Fibroblast of lung (primary cell): ENCODE data around the gene LGALS7B. TPM values are rescaled to one million over a fixed set of nuclear protein-coding genes. Genes with fewer than 3 reads are reported as not detected.
"Not testable (repeated sequence)": the region's sequence is repeated elsewhere in the genome, so short reads cannot be mapped to it uniquely, and the experiment has no call there.

Source experiments
- DNase-seq, 2 donors: peaks; one replicate each; pipeline versions ENCODE4 v3.0.0 to v3.0.0-alpha.2; 2010; ENCODE audit warnings: low read depth in 2 of 2
- H2AFZ ChIP-seq: 2 replicates; pipeline ENCODE4 v1.5.1; 2012; ENCODE audit warnings: low read length, control low read depth, inconsistent platforms
- H3K27ac ChIP-seq: 2 replicates; pipeline ENCODE4 v1.5.1; 2011; ENCODE audit warnings: low read length, control low read depth; ENCODE audit not compliant: insufficient read depth
- H3K27me3 ChIP-seq: 2 replicates; pipeline ENCODE4 v1.5.1; 2011; ENCODE audit warnings: mild to moderate bottlenecking, low read length; ENCODE audit not compliant: control insufficient read depth, insufficient read depth
- H3K36me3 ChIP-seq: 2 replicates; pipeline ENCODE4 v1.5.1; 2011; ENCODE audit warnings: low read length; ENCODE audit not compliant: control insufficient read depth, insufficient read depth
- H3K4me1 ChIP-seq: 2 replicates; pipeline ENCODE4 v1.5.1; 2011; ENCODE audit warnings: low read length; ENCODE audit not compliant: control insufficient read depth, insufficient read depth; ENCODE audit errors: extremely low read depth
- H3K4me2 ChIP-seq: 2 replicates; pipeline ENCODE4 v1.5.1; 2011; ENCODE audit warnings: low read length, control low read depth; ENCODE audit not compliant: insufficient read depth; ENCODE audit errors: extremely low read depth
- H3K4me3 ChIP-seq, 4 experiments: fragments of 200-600 bp in 1 of 4; sonication (generic) in 1 of 4; replicated peaks in 1 of 4; 2 replicates each; pipeline ENCODE4 v1.5.1; 2011 to 2016; ENCODE audit warnings: low read length in 4 of 4, low read depth in 3 of 4, mild to moderate bottlenecking in 3 of 4, control low read depth in 2 of 4, inconsistent platforms in 1 of 4, mixed read lengths in 1 of 4; ENCODE audit not compliant: insufficient read depth in 1 of 4; ENCODE audit errors: control extremely low read depth in 1 of 4
- H3K79me2 ChIP-seq: 2 replicates; pipeline ENCODE4 v1.5.1; 2012; ENCODE audit warnings: mild to moderate bottlenecking, low read length, inconsistent platforms; ENCODE audit not compliant: control insufficient read depth, insufficient read depth
- H3K9ac ChIP-seq: 2 replicates; pipeline ENCODE4 v1.5.1; 2011; ENCODE audit warnings: mild to moderate bottlenecking, low read length, control low read depth; ENCODE audit not compliant: insufficient read depth
- H3K9me3 ChIP-seq: 2 replicates; pipeline ENCODE4 v1.5.1; 2012; ENCODE audit warnings: low read depth, low read length; ENCODE audit not compliant: control insufficient read depth, insufficient read depth
- H4K20me1 ChIP-seq: 2 replicates; pipeline ENCODE4 v1.5.1; 2011; ENCODE audit warnings: low read length; ENCODE audit not compliant: control insufficient read depth, insufficient read depth; ENCODE audit errors: extremely low read depth
- EZH2 ChIP-seq: IDR thresholded peaks from 2 replicates; pipeline ENCODE4 v1.5.1; 2012; ENCODE audit warnings: low read length, control low read depth, mild to moderate bottlenecking; ENCODE audit errors: missing control alignments
- polyA plus RNA-seq, 2 donors: library from polyadenylated mRNA; depleted of rRNA in 1 of 2; stranded (reverse) in 1 of 2; unstranded in 1 of 2; fragments of >200 nt; gene quantifications; 2 replicates each; pipeline ENCODE4 v1.2.1, GENCODE V29; 2011 to 2012; ENCODE audit warnings: missing spikeins in 1 of 2
- total RNA-seq: library from RNA; depleted of rRNA; stranded (reverse); fragments of >200 nt; gene quantifications from 2 replicates; pipeline ENCODE4 v1.2.1, GENCODE V29; 2014
- TF ChIP-seq, protein P1 (sequence below), 2 donors: IDR thresholded peaks in 1 of 2; conservative IDR thresholded peaks in 1 of 2; 1 replicate in 1 of 2; 2 replicates in 1 of 2; pipeline ENCODE4 v1.5.1; 2011 to 2012; ENCODE audit warnings: low read length in 2 of 2, control low read depth in 1 of 2, inconsistent platforms in 1 of 2, low read depth in 1 of 2, mild to moderate bottlenecking in 1 of 2

Gene LGALS7B
- total and polyA plus RNA-seq, 2 donors (not counting 1 experiment from before 2014, with no cell fraction given): 0.28 TPM; not detected in 1

DNA sequence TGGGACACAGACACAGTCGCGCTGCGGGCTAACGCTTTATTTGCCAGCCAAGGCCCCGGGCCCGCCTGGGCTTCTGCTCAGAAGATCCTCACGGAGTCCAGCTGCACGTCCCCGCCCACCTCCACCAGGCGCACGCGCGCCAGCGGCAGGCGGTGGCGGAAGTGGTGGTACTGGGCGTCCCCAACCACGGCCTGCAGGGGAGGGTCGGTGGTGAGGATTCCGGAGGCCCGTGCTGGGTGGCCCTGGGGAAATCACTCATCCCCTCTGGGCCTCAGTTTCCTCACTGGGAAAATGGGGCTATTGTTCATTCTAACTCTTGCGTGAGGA is 18.1 kb upstream of the LGALS7B start:
- H2AFZ ChIP-seq, H3K79me2 ChIP-seq, H3K9me3 ChIP-seq, H3K27ac ChIP-seq, H3K36me3 ChIP-seq, H3K4me2 ChIP-seq, H4K20me1 ChIP-seq, H3K4me1 ChIP-seq, H3K27me3 ChIP-seq, H3K4me3 ChIP-seq, H3K9ac ChIP-seq, DNase-seq: not testable (repeated sequence)

DNA sequence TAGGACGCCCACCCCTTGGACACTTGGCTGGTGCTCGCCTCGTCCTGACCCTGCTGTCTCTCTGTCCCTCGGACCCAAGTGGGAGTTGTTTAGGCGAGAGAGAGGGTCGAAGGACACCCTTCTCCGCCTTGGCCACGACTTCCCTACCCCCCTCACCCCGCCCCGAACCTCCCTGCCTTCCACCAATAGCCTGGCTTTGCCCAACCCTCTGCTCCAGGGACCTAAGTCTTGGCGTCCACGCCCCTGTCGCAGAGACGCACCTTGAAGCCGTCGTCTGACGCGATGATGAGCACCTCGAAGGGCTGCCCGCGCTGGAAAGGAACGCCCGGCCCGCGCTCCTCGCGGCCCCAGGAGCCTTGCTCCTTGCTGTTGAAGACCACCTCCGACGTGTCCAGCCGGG is 17.4 kb upstream of the LGALS7B start:
- H3K4me2 ChIP-seq, H3K9me3 ChIP-seq, H3K9ac ChIP-seq, H3K79me2 ChIP-seq, H3K36me3 ChIP-seq, H3K4me3 ChIP-seq, H4K20me1 ChIP-seq, H3K4me1 ChIP-seq, H3K27ac ChIP-seq, H2AFZ ChIP-seq, H3K27me3 ChIP-seq, DNase-seq: not testable (repeated sequence)

DNA sequence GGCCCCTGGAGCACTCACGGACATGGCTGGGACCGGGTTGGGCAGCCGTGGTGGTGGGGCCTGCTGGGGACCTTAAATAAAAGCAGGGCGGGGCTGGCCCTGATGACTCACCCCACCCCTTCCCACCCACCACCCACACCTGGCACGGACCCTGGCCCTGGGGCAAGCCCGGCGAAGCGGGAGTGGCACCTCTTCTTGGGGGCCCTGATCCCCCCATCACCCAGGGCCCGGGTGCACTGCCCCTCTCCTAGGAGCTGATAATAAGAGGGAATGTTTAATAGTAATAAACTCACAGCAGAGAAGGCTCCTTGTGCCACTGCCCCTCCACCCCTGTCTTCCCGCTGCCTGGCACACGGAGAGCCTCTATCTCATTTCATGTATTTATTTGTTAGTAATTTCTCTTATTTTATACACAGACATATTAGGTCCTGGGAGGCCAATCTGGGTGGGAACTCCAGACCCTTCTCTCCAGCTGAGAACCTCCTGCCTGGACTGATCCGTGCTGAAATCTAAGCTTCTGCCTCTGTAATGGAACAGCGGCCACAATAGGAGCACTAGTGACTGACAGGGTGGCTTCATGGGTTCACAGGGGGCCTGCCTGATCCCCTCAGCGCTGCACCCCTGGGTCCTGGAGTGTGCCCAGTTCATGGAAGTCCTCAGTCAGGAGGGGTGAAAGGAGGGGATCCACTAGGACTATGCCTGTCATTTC is 15.4 kb upstream of the LGALS7B start, which contains the start of gene LGALS7:
TSS of gene LGALS7 (minus strand) at position 49 of the 709 bp plus-strand sequence. CDS start at position 24, 25 bp downstream.
- Histone ChIP-seq H3K27ac (no peak within 1 kb of the TSS), H3K4me1 (no peaks in the 10 kb centered on the region), H3K4me3 (no peak within 1 kb of the TSS), H3K36me3 (no peaks in the 10 kb centered on the region), H4K20me1 (no peaks in the 10 kb centered on the region), H3K79me2 (no peaks in the 10 kb centered on the region), H3K27me3 (no peaks in the 10 kb centered on the region), H3K9ac (no peak within 1 kb of the TSS), H3K9me3 (no peaks in the 10 kb centered on the region), H2AFZ (no peak within 1 kb of the TSS), H3K4me2 (no peak within 1 kb of the TSS)
- DNase-seq: no peak
- TF ChIP-seq, protein P1, sequence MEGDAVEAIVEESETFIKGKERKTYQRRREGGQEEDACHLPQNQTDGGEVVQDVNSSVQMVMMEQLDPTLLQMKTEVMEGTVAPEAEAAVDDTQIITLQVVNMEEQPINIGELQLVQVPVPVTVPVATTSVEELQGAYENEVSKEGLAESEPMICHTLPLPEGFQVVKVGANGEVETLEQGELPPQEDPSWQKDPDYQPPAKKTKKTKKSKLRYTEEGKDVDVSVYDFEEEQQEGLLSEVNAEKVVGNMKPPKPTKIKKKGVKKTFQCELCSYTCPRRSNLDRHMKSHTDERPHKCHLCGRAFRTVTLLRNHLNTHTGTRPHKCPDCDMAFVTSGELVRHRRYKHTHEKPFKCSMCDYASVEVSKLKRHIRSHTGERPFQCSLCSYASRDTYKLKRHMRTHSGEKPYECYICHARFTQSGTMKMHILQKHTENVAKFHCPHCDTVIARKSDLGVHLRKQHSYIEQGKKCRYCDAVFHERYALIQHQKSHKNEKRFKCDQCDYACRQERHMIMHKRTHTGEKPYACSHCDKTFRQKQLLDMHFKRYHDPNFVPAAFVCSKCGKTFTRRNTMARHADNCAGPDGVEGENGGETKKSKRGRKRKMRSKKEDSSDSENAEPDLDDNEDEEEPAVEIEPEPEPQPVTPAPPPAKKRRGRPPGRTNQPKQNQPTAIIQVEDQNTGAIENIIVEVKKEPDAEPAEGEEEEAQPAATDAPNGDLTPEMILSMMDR (conservative IDR thresholded peaks at IDR 0.05 in 1 of 2, IDR thresholded peaks at IDR 0.05 in 1 of 2; ENCODE audit: low read depth in 1 of 2, low read length in 2 of 2): no peak
- TF ChIP-seq EZH2: no peak

DNA sequence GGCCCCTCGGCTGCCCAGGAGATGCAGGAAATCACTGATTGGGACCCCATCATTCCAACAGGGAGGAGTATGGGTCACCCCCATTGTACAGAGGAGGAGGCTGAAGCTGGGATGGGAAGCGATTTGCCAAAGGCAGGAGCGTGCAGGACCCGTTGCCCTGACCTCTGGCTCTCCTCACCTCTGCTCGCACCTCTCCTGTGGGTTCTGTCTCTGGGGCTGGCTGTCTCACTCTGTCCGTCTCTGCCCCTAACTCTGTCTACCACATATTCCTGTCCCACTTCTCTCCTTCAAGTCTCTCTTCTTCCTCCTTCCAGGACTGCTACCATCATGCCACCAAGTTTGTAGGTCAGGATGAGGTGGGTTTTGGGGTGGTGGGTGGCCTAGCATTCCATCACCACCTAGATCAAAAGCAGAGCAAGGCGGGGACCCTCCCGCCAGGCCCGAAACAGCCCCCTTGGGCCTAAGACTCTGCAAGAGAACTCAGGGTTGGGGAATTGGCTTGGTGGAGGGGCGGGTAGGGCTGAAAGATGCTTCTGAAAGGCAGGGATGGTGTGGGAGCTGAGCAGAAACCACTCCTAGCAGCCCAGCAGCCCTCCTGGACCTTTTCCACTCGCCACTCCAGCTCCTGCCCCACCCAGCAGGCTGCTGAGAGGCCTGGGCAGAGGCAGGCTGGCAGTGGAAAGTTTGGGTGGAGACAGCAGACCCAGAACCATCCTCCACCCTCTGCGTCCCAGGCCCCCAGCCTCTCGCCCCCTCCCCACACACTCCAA is 14.6 kb upstream of the LGALS7B start:
- H3K27ac ChIP-seq: no peak overlapping the region
- TF ChIP-seq, protein P1 (conservative IDR thresholded peaks at IDR 0.05 in 1 of 2, IDR thresholded peaks at IDR 0.05 in 1 of 2; ENCODE audit: low read depth in 1 of 2, low read length in 2 of 2): no peak
- no peak overlapping the region for H3K4me3 ChIP-seq
- DNase-seq: no peak
- H3K27me3 ChIP-seq: no peaks in the 10 kb centered on the region
- no peak overlapping the region for H2AFZ ChIP-seq
- no peak overlapping the region for H3K4me2 ChIP-seq
- no peaks in the 10 kb centered on the region for H3K9me3 ChIP-seq
- H3K9ac ChIP-seq: no peak overlapping the region
- H4K20me1 ChIP-seq: no peaks in the 10 kb centered on the region
- no peaks in the 10 kb centered on the region for H3K4me1 ChIP-seq
- H3K79me2 ChIP-seq: no peaks in the 10 kb centered on the region
- H3K36me3 ChIP-seq: no peaks in the 10 kb centered on the region
